ENCODE results near the gene ABHD3.
"Not testable (repeated sequence)": the region's sequence is repeated elsewhere in the genome, so short reads cannot be mapped to it uniquely, and the experiment has no call there.

Gene ABHD3

GRCh38 chr18:21638822-21639221 is 65.8 kb downstream of the ABHD3 start:
- no peak for DNase-seq

- DNase-seq = no peak
These were observed 67.8 kb downstream of the ABHD3 start for GRCh38 chr18:21636769-21637168.

GRCh38 chr18:21634588-21635199 is 69.9 kb downstream of the ABHD3 start:
- DNase-seq = no peak

- DNase-seq = no peak
These were observed 72.2 kb downstream of the ABHD3 start for GRCh38 chr18:21632393-21632792.

GRCh38 chr18:21629089-21629832 is 75.3 kb downstream of the ABHD3 start:
- no peak for DNase-seq

- not testable (repeated sequence) for DNase-seq
These were observed 82.9 kb downstream of the ABHD3 start for GRCh38 chr18:21621640-21622039.

GRCh38 chr18:21612125-21613039 is 92.2 kb downstream of the ABHD3 start, which contains the start of gene SNRPD1:
SNRPD1 (plus strand) TSS chr18:21612314; CDS start chr18:21612430, 116 bp downstream.
- peak; percentile 97 for DNase-seq

GRCh38 chr18:21611401-21612124 is 93.0 kb downstream of the ABHD3 start:
- DNase-seq = not testable (repeated sequence)

GRCh38 chr18:21605213-21605612 is 99.4 kb downstream of the ABHD3 start:
- no peak for DNase-seq

- DNase-seq = no peak
These were observed 99.9 kb downstream of the ABHD3 start for GRCh38 chr18:21604671-21605070.

GRCh38 chr18:21602299-21602587 is 102.3 kb downstream of the ABHD3 start:
- DNase-seq = no peak
